LHCN-M2 (cell line): ENCODE measurements around the gene CPXM2. TPM values are rescaled to one million over a fixed set of nuclear protein-coding genes. Genes with fewer than 3 reads are reported as not detected.

ENCODE experiments used
- DNase-seq: peaks from one replicate; pipeline ENCODE4 v3.0.0-alpha.2; 2012; ENCODE audit warnings: low read depth
- total RNA-seq: library from RNA; depleted of rRNA; stranded (reverse); fragments of >200 nt; gene quantifications from 2 replicates; pipeline ENCODE4 v1.2.3, GENCODE V29; 2014

The CPXM2 gene
- total RNA-seq, 1 experiment from 2014 or later, result not detected

- no peak for DNase-seq
These were observed 117.4 kb downstream of the CPXM2 start for GRCh38 chr10:123774132-123774742.

GRCh38 chr10:123772645-123773508, 118.7 kb downstream of the CPXM2 start:
- no peak for DNase-seq

GRCh38 chr10:123771877-123772644, 119.5 kb downstream of the CPXM2 start:
- no peak for DNase-seq

GRCh38 chr10:123769647-123770046, 122.0 kb downstream of the CPXM2 start:
- DNase-seq, result no peak

- DNase-seq, result no peak
These were observed 124.8 kb downstream of the CPXM2 start for GRCh38 chr10:123766761-123767160.

- DNase-seq, result no peak
These were observed 125.6 kb downstream of the CPXM2 start for GRCh38 chr10:123766012-123766411.

- no peak for DNase-seq
These were observed 129.9 kb downstream of the CPXM2 start for GRCh38 chr10:123761666-123762230.

- DNase-seq, result no peak
These were observed 130.6 kb downstream of the CPXM2 start for GRCh38 chr10:123761038-123761428.

- no peak for DNase-seq
These were observed 131.1 kb downstream of the CPXM2 start for GRCh38 chr10:123760356-123761037.

- no peak for DNase-seq
These were observed 132.0 kb downstream of the CPXM2 start for GRCh38 chr10:123759501-123760031.

- no peak for DNase-seq
These were observed 132.6 kb downstream of the CPXM2 start for GRCh38 chr10:123759041-123759440.

GRCh38 chr10:123757853-123758252, 133.8 kb downstream of the CPXM2 start:
- DNase-seq, result no peak

GRCh38 chr10:123755061-123755460, 136.5 kb downstream of the CPXM2 start:
- no peak for DNase-seq

GRCh38 chr10:123754123-123754522, 137.5 kb downstream of the CPXM2 start:
- DNase-seq, result no peak

GRCh38 chr10:123751342-123752134, 140.1 kb downstream of the CPXM2 start:
- DNase-seq, result no peak

GRCh38 chr10:123750901-123751300, 140.7 kb downstream of the CPXM2 start:
- no peak for DNase-seq

GRCh38 chr10:123748711-123749110, 142.9 kb downstream of the CPXM2 start:
- no peak for DNase-seq

GRCh38 chr10:123747426-123747825, 144.2 kb downstream of the CPXM2 start:
- DNase-seq, result no peak

- DNase-seq, result no peak
These were observed 144.7 kb downstream of the CPXM2 start for GRCh38 chr10:123746942-123747341.

- DNase-seq, result no peak
These were observed 145.1 kb downstream of the CPXM2 start for GRCh38 chr10:123746520-123746919.
